ENCODE data around the gene CAPN13.
A peak's percentile ranks its signal among the peaks of the same experiment; 100 is the strongest.

The CAPN13 gene

GRCh38 chr2:30784682-30785081 is 22.6 kb downstream of the CAPN13 start:
- no peak for DNase-seq

GRCh38 chr2:30781961-30782533 is 25.2 kb downstream of the CAPN13 start:
- no peak for DNase-seq

- no peak for DNase-seq
Measured at GRCh38 chr2:30781451-30781850, 25.8 kb downstream of the CAPN13 start.

- DNase-seq = no peak
Measured at GRCh38 chr2:30780776-30781330, 26.4 kb downstream of the CAPN13 start.

- DNase-seq = no peak
Measured at GRCh38 chr2:30778611-30779010, 28.6 kb downstream of the CAPN13 start.

- no peak for DNase-seq
Measured at GRCh38 chr2:30777661-30778505, 29.4 kb downstream of the CAPN13 start.

- no peak for DNase-seq
Measured at GRCh38 chr2:30776831-30777635, 30.2 kb downstream of the CAPN13 start.

GRCh38 chr2:30775833-30776232 is 31.4 kb downstream of the CAPN13 start:
- no peak for DNase-seq

- DNase-seq = no peak
Measured at GRCh38 chr2:30772021-30772705, 35.1 kb downstream of the CAPN13 start.

GRCh38 chr2:30770816-30771576 is 36.2 kb downstream of the CAPN13 start:
- DNase-seq = no peak

GRCh38 chr2:30769891-30770462 is 37.3 kb downstream of the CAPN13 start:
- DNase-seq = no peak

- no peak for DNase-seq
Measured at GRCh38 chr2:30769481-30769780, 37.8 kb downstream of the CAPN13 start.

- DNase-seq = no peak
Measured at GRCh38 chr2:30768708-30769480, 38.4 kb downstream of the CAPN13 start.

- no peak for DNase-seq
Measured at GRCh38 chr2:30768036-30768686, 39.1 kb downstream of the CAPN13 start.

GRCh38 chr2:30766666-30767065 is 40.6 kb downstream of the CAPN13 start:
- no peak for DNase-seq

- DNase-seq = no peak
Measured at GRCh38 chr2:30765876-30766470, 41.3 kb downstream of the CAPN13 start.

GRCh38 chr2:30765191-30765590 is 42.1 kb downstream of the CAPN13 start:
- no peak for DNase-seq

- no peak for DNase-seq
Measured at GRCh38 chr2:30764021-30764800, 43.0 kb downstream of the CAPN13 start.

- DNase-seq = peak in 3 of 6 experiments; percentile 14 to 55 (median 34)
Measured at GRCh38 chr2:30763151-30763660, 44.0 kb downstream of the CAPN13 start.

All from stimulated activated naive CD4-positive, alpha-beta T cell (primary cell).